AG08395 (cell line): Measurements from ENCODE around the gene CENPN.

Experiments used
- DNase-seq: peaks from one replicate; pipeline ENCODE4 v3.0.0; 2012; ENCODE audit warnings: mixed read lengths, low spot score

Gene CENPN

GRCh38 chr16:80991792-80992430, 15.1 kb upstream of the CENPN start:
- no peak for DNase-seq

- no peak for DNase-seq
Observed at GRCh38 chr16:80992676-80993293, 14.2 kb upstream of the CENPN start.

DNA sequence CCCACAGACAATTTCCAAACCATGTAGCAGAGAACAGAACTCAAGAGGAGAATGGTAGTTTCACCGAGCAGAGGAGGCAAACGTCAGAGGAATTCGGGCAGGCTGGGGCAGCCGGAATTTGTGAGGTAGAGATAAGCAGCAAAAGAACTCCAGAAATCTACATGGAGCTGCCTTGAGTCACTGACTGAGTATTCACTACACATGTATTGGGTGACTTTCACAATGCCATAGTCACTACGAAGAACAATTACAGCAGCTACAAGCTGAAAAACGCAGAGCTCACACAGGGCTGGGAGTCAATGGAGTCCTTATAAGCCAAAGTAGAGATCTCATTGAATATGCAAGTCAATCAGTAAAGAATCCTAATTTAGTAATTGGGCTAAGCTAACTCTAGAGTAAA, 13.7 kb upstream of the CENPN start:
- peak; percentile 77 for DNase-seq

DNA sequence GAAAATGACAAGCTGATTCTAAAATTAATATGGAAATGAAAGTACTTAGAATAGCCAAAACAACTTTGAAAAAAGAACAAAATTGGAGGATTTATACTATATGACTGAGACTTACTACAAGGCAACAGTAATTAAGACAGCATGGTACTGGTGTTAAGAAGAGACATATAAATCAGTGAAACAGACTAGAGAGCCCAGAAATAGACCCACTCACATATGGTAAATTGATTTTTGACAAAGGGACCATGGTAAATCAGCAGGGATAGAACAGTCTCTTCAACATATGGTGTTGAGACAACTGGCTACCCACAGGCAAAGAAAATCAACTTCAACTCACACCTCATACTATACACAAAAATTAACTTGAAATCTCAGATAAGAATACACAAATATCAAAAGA, 13.2 kb upstream of the CENPN start:
- DNase-seq, result no peak

- no peak for DNase-seq
Observed at GRCh38 chr16:80994451-80994850, 12.6 kb upstream of the CENPN start.

DNA sequence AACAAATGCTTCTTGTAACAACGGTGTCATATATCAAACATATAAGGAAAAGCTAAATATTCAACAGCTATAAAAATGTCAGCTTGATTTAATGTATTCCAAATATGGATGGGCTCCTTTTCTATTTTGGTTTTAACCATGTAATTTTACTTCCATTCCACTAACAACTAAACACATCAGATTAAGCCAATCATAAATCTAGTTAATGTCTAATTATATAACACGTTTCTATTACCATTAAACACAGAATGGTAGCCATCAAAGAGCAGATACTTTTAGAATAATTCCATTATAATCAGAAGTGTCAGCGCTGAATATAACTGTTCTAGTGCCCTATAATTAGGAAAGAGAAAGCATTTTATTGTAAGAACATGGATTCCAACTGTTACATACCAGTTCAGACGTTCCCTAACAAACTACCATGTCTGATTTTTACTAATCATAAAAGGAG, 10.3 kb upstream of the CENPN start:
- no peak for DNase-seq

GRCh38 chr16:80997139-80997798, 9.7 kb upstream of the CENPN start:
- no peak for DNase-seq

DNA sequence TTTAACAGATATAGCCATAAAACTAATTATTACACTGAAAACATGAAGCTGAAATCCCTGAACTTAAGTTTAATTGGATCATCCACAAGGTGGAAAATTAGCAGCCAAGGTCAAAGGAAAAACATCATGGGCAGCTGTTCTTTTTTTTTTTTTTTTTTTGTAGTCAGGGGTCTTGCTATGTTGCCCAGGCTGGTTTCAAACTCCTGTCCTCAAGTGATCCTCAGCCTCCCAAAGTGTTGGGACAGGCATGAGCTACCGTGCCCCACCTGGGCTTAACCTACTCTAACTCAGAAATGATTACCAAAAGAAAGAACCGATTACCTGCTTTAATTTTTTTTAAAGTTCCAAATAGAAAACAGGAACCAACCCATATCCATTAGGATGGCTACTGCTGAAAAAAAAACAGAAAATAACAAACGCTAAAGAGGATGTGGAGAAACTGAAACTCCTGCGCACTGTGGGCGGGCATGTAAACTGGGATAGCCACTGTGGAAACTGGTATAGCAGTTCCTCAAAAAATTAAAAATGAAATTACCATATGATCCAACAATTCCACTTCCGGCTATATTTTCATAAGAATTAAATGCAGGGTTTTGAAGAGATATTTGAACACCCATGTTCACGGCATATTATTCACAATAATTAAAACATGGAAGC, 8.9 kb upstream of the CENPN start:
- no peak for DNase-seq

DNA sequence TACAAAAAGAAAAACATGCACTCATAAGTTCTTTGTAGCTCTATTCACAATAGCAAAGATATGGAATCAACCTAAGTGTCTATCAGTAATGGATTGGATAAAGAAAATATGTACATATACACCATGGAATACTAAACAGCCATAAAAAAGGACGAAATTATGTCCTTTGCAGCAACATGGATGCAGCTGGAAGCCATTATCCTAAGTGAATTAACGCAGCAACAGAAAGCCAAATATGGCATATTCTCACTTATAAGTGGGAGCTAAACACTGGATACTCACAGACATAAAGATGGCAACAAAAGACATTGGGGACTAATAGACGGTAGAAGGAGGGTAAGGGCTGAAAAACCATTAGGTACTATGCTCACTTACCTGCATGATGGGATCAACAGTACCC, 6.1 kb upstream of the CENPN start:
- DNase-seq, result no peak

DNA sequence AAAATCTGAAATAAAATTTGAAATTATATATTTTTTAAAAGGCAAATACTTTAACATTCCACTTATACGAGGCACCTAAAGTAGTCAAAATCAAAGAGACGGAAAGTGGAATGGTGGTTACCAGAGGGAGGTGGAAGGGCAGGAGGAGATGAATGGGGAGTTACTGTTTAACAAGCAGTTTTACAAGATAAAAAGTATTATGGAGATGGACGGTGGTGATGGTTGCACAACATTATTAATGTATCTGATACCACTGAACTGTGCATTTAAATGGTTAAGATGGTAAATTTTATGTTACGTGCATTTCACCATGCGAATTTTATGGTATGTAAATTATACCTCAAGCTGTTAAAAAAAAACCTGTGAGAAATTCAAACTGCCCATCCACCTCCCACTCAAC, 5.7 kb upstream of the CENPN start:
- no peak for DNase-seq

DNA sequence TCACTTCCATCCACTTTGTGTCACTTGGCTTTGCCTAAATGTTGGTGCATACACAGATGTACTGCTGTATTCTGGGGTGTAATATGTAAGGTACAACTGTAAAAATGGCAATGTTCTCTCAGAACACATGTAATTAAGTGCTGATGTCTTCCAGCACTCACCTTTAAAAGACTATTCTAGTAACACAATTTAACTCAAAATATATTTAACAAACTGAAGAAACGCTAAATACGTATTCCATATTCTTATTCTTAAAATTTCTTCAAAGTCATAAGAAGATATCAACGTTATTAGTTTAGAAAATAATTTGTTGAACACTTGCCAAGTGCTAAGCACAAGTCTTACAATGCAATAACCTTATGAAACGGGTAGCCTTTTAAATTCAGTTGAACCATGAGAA, 4.0 kb upstream of the CENPN start:
- no peak for DNase-seq

- DNase-seq, result no peak
Observed at GRCh38 chr16:81003610-81004460, 3.2 kb upstream of the CENPN start.

GRCh38 chr16:81004646-81005353, 2.2 kb upstream of the CENPN start:
- DNase-seq, result peak; percentile 40

DNA sequence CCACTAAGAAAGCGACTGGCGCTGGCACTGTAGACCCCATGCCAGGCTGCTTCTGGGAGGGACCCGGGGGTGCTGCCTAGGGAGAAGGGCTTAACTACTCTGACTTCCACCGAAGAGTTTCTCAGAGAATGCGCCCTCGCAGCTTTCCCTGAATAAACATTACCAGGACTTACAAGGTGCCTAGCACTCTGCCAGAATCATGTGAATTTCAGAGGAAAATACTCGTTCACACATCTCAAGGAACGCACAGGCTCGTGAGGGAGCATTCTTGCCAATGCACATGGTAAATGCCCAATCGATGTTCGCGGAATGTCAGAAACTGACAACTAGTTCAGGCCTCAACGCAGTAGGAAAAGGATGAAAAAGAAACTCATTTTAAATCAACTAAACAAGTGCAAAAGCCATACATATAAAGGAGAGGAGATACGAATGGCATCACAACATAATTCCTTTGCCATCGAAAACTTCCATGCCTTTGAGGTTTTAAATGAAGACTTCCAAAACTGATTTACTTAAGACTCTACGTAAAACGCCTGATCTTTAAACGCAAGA, 1.3 kb upstream of the CENPN start:
- DNase-seq, result no peak

- DNase-seq, result peak; percentile 52
Observed at GRCh38 chr16:81006211-81006812, 702 bp upstream of the CENPN start.

DNA sequence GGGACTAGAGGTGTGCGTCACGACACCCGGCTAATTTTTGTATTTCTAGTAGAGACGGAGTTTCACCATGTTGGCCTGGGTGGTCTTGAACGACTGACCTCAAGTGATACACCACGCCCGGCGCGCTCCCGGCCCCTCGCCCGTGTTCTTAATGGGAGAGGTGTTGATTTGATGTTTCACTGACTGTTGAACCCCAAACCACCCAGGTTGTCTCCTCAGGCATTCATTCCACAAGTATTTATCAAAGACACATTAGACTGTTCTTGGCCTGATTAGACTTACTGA, 1.4 kb downstream of the CENPN start:
- no peak for DNase-seq

- DNase-seq, result no peak
Observed at GRCh38 chr16:81012974-81013373, 6.0 kb downstream of the CENPN start.

GRCh38 chr16:81014672-81015071, 7.7 kb downstream of the CENPN start:
- no peak for DNase-seq

DNA sequence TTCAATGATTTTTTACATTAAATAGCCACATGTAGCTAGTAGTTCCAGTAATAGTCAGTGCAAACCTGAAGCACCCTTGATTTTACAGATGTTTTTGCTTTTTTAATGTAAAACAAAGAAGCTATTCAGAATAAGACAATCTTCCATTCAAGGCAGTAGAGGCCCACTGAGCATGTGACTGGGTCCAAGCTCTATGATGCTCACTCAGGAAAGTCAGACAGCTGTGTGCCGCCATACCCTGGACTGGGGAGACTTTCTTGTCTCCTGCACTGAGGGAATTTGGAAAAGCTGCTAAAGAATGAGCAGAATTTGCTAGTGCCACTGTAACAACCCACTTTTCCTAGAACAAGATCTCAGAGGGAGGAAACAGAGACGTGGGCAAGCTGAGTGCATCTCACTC, 11.5 kb downstream of the CENPN start:
- DNase-seq, result no peak

GRCh38 chr16:81026429-81026828, 19.4 kb downstream of the CENPN start:
- DNase-seq, result no peak
